ENCODE measurements around the gene PPP3R2.

DNA sequence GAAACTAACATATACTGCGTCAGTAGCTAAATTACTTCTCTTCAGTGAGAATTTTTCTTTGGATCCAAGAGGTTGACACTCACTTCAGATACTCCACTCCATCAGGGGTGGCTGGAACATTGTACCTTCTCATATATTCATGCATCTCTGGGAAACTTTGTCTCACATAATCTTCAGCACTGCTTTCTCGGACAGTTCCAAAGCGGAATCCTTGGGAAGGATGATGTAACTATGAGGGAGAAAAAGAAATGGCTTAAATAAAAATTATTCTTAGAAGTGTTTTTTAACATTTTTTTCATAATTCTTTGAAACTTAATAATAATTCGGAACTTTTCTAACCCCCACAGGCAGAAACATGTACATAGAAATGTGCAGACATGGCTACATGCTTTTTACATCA, 33.4 kb upstream of the PPP3R2 start:
- TF ChIP-seq ZFP3 (CRISPR knock-in tag; IDR thresholded peaks at IDR 0.05) (no peak), TCF4 (CRISPR knock-in tag; IDR thresholded peaks at IDR 0.05; ENCODE audit: borderline replicate concordance) (no peak), ARNTL (CRISPR knock-in tag; IDR thresholded peaks at IDR 0.05; ENCODE audit: borderline replicate concordance, low read depth) (no peak), RARB (CRISPR knock-in tag; IDR thresholded peaks at IDR 0.05) (no peak)
- TF ChIP-seq, protein P1, sequence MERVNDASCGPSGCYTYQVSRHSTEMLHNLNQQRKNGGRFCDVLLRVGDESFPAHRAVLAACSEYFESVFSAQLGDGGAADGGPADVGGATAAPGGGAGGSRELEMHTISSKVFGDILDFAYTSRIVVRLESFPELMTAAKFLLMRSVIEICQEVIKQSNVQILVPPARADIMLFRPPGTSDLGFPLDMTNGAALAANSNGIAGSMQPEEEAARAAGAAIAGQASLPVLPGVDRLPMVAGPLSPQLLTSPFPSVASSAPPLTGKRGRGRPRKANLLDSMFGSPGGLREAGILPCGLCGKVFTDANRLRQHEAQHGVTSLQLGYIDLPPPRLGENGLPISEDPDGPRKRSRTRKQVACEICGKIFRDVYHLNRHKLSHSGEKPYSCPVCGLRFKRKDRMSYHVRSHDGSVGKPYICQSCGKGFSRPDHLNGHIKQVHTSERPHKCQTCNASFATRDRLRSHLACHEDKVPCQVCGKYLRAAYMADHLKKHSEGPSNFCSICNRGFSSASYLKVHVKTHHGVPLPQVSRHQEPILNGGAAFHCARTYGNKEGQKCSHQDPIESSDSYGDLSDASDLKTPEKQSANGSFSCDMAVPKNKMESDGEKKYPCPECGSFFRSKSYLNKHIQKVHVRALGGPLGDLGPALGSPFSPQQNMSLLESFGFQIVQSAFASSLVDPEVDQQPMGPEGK (CRISPR knock-in tag; IDR thresholded peaks at IDR 0.05; ENCODE audit: borderline replicate concordance), result no peak

Measured in SK-N-SH treated with all-trans-retinoic acid at 6 μM for 48 hours (cell line).